Heart right ventricle (tissue), 16 donors: ENCODE results near the gene SLC36A2. TPM values are rescaled to one million over a fixed set of nuclear protein-coding genes. Genes with fewer than 3 reads are reported as not detected.
A peak's percentile ranks its signal among the peaks of the same experiment; 100 is the strongest.
"Not testable (repeated sequence)": the region's sequence is repeated elsewhere in the genome, so short reads cannot be mapped to it uniquely, and the experiment has no call there.

Experiments used
- ATAC-seq, 8 donors: fragments of 200-7000 bp; cut with Tn5 transposase; one replicate each; pipeline ENCODE4 v1.9.1; 2020; ENCODE audit warnings: mild to moderate bottlenecking in 8 of 8, moderate library complexity in 8 of 8, moderate number of reproducible peaks in 1 of 8
- DNase-seq, 2 donors: peaks; one replicate each; pipeline ENCODE4 v3.0.0-alpha.2; 2020
- H3K27ac ChIP-seq, 10 donors: fragments of 200-600 bp; sonication (generic) in 2 of 10; one replicate each; pipeline versions ENCODE4 v1.5.0 to v1.8.0; 2020 to 2022; ENCODE audit warnings: mild to moderate bottlenecking in 3 of 10
- H3K27me3 ChIP-seq, 7 donors: fragments of 200-600 bp; one replicate each; pipeline ENCODE4 v1.8.0; 2021 to 2022; ENCODE audit warnings: mild to moderate bottlenecking in 2 of 7
- H3K36me3 ChIP-seq, 9 donors: fragments of 200-600 bp; sonication (generic) in 1 of 9; one replicate each; pipeline versions ENCODE4 v1.5.0 to v1.8.0; 2020 to 2022; ENCODE audit warnings: mild to moderate bottlenecking in 2 of 9
- H3K4me1 ChIP-seq, 9 donors: fragments of 200-600 bp; sonication (generic) in 1 of 9; one replicate each; pipeline versions ENCODE4 v1.5.0 to v1.8.0; 2020 to 2022; ENCODE audit warnings: mild to moderate bottlenecking in 4 of 9
- H3K4me3 ChIP-seq, 10 donors: fragments of 200-600 bp; sonication (generic) in 2 of 10; one replicate each; pipeline versions ENCODE4 v1.5.0 to v1.8.0; 2020 to 2022; ENCODE audit warnings: mild to moderate bottlenecking in 7 of 10, moderate library complexity in 2 of 10
- H3K9me3 ChIP-seq, 11 donors: fragments of 200-600 bp in 10 of 11; sonication (generic) in 2 of 11; one replicate each; pipeline versions ENCODE4 v1.5.0 to v1.8.0; 2013 to 2022; ENCODE audit warnings: mild to moderate bottlenecking in 2 of 11, control low read depth in 1 of 11, moderate library complexity in 1 of 11
- CTCF ChIP-seq, 9 donors: fragments of 200-600 bp; sonication (generic) in 2 of 9; IDR thresholded peaks; one replicate each; pipeline versions ENCODE4 v1.5.0 to v1.8.0; 2021 to 2022; ENCODE audit warnings: antibody characterized with exemption in 9 of 9, mild to moderate bottlenecking in 5 of 9, moderate library complexity in 1 of 9
- WGBS, 2 donors: extraction: QIAGEN DNeasy Blood & Tissue Kit; methylation state at CpG; one replicate each; pipeline ENCODE4 v1.1.7; 2013; ENCODE audit warnings: inconsistent platforms in 1 of 2; 5-methylcytosine and 5-hydroxymethylcytosine counted together
- intact Hi-C, 10 donors: fragments of 100-400 bp; cut with DNase I; formaldehyde crosslinking; loops; one replicate each; pipeline versions ENCODE4 v1.11.1 to v1.14.2; 2022
- polyA plus RNA-seq, 2 donors: library from polyadenylated mRNA; stranded (reverse); fragments of 200-250 nt; gene quantifications; one replicate each; pipeline ENCODE4 v1.2.3, GENCODE V29; 2013
- total RNA-seq, 10 donors: library from RNA; stranded (reverse); fragmentation: NEBNext Ultra II Directional in 3 of 10; extraction: Animal tissue kit (Norgen Biotek cat#: 25700) in 3 of 10; gene quantifications; one replicate each; pipeline versions ENCODE4 v1.2.1 to v1.2.4, GENCODE V29; 2021 to 2023
- donor health status: Arrhythmogenic right ventricular cardiomyopathy.
- donor health status: ischemic (EF 13 %, LVEDD 7.1; RV severe dilation, severe dysfunction).
- donor health status: healthy with polysubstance abuse.
- donor health status: DM: no; HTN: yes; CAD: no.
- donor health status: DM: no; HTN: no; CAD: no.
- donor health status: ischemic (EF 25% LVEDD 6.9; RV normal size, moderate dysfunction).
- donor health status: ischemic (EF 25% LVEDD 5.7; RV mildly dilated, moderate dysfunction).
- donor health status: healthy.
- donor health status: DM: yes; HTN: yes; CAD: no.
- donor health status: Ischemic cardiomyopathy.
- donor health status: ischemic (EF 35%, LVEDD 5.7; RV mildly dilated, moderate dysfunction).
- donor health status: nonischemic (EF 11% LVEDD 7.7; RV severe dilation, severe dysfunction).
- donor health status: DM: yes; HTN: yes; CAD: no.
- donor health status: PGD.
- donor health status: ischemic (EF 29% LVEDD 5.4; RV normal size, mild dysfunction).
- donor health status: nonischemic (EF 23%, LVEDD 6.1; RV moderate dilation, normal function).

SLC36A2 gene
- total and polyA plus RNA-seq, 12 donors = 0.04 to 2.8 (median 0.39) TPM; not detected in 2

GRCh38 chr5:151382576-151382975 is 35.2 kb upstream of the SLC36A2 start:
- no peak overlapping the region for H3K27ac ChIP-seq
- intact Hi-C loops = no loop called here
- no peaks in the 10 kb centered on the region for H3K36me3 ChIP-seq
- no peaks in the 10 kb centered on the region for H3K9me3 ChIP-seq
- H3K27me3 ChIP-seq = peaks cover 0 to 12% (median 3%) of the 10 kb centered on the region in 7 donors
- ATAC-seq = no peak
- 85 to 91% methylated on average over 2 of the region's 2 CpGs for WGBS, 2 donors
- no peak overlapping the region for H3K4me3 ChIP-seq
- H3K4me1 ChIP-seq = peaks cover 0 to 7% (median 0%) of the 10 kb centered on the region in 9 donors
- no peak for TF ChIP-seq CTCF (IDR thresholded peaks at IDR 0.05)
- no peak for DNase-seq

GRCh38 chr5:151381899-151382298 is 34.5 kb upstream of the SLC36A2 start:
- Histone ChIP-seq H3K27ac (no peak overlapping the region), H3K4me3 (no peak overlapping the region), H3K4me1 (peaks cover 0 to 7% (median 0%) of the 10 kb centered on the region in 9 donors), H3K9me3 (no peaks in the 10 kb centered on the region), H3K36me3 (no peaks in the 10 kb centered on the region), H3K27me3 (peaks cover 0 to 7% (median 0%) of the 10 kb centered on the region in 7 donors)
- ATAC-seq = peak in 2 of 8 donors; percentile 12 to 50
- intact Hi-C loops = no loop called here
- WGBS, 2 donors = 84% methylated on average over 6 of the region's 6 CpGs
- TF ChIP-seq CTCF (IDR thresholded peaks at IDR 0.05) = no peak
- DNase-seq = no peak

GRCh38 chr5:151378616-151379015 is 31.3 kb upstream of the SLC36A2 start:
- Histone ChIP-seq H3K9me3 (peaks cover 0 to 10% (median 0%) of the 10 kb centered on the region in 11 donors), H3K27me3 (no peaks in the 10 kb centered on the region), H3K4me1 (no peaks in the 10 kb centered on the region), H3K4me3 (no peak overlapping the region), H3K36me3 (no peaks in the 10 kb centered on the region), H3K27ac (no peak overlapping the region)
- WGBS, 2 donors = 96 to 97% methylated on average over 6 of the region's 6 CpGs
- intact Hi-C loops = no loop called here
- no peak for ATAC-seq
- DNase-seq = no peak
- TF ChIP-seq CTCF (IDR thresholded peaks at IDR 0.05) = no peak

DNA sequence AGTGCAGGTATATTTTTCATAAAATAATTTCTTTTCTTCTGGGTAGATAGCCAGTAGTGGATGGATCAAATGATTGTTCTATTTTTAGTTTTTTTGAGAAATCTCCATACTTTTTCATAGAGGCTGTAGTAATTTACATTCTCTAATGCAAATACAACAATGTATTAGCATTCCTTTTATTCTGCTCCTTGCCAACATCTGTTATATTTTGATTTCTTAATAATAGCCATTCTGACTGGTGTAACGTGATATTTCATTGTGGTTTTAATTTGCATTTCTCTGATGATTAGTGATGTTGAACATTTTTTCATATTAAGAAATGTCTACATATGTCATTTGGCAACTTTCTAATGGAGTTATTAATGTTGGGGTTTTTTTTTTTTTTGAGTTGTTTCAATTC is 27.2 kb upstream of the SLC36A2 start:
- Histone ChIP-seq H3K9me3 (peaks cover 0 to 10% (median 0%) of the 10 kb centered on the region in 11 donors), H3K27me3 (no peaks in the 10 kb centered on the region), H3K4me1 (no peaks in the 10 kb centered on the region), H3K4me3 (no peak overlapping the region), H3K36me3 (no peaks in the 10 kb centered on the region), H3K27ac (no peak overlapping the region)
- ATAC-seq = no peak
- 82 to 85% methylated on average over 1 of the region's 1 CpG for WGBS, 2 donors
- intact Hi-C loops = no loop called here
- no peak for DNase-seq
- TF ChIP-seq CTCF (IDR thresholded peaks at IDR 0.05) = no peak

DNA sequence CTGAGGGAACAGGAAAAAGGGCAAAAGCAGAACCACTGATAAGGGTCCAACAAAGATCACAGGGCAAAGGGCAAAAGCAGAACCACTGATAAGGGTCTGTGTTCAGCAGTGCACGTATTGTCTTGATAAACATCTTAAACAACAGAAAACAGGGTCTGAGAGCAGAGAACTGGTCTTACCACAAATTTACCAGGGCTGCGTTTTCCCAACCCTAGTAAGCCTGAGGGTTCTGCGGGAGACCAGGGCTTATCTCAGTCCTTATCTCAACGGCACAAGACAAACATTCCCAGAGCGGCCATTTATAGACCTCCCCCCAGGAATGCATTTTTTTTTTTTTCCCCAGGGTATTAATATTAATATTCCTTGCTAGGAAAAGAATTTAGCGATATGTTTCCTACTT is 19.7 kb upstream of the SLC36A2 start:
- H3K4me1 ChIP-seq, H3K36me3 ChIP-seq, intact Hi-C loops, H3K27ac ChIP-seq, H3K27me3 ChIP-seq, ATAC-seq, DNase-seq, H3K4me3 ChIP-seq: not testable (repeated sequence)
- WGBS, 2 donors = 55 to 62% methylated on average over 6 of the region's 6 CpGs
- peaks cover 0 to 50% (median 20%) of the 10 kb centered on the region in 11 donors for H3K9me3 ChIP-seq
